Progenitor cell of endocrine pancreas (in vitro differentiated cells): Measurements from ENCODE around the gene PLAC8L1. TPM values are rescaled to one million over a fixed set of nuclear protein-coding genes. Genes with fewer than 3 reads are reported as not detected.

Experiments
- DNase-seq: peaks from one replicate; pipeline ENCODE4 v3.0.0; 2021; ENCODE audit warnings: low spot score; ENCODE audit not compliant: unreplicated experiment
- H3K27ac Mint-ChIP-seq: 2 replicates; pipeline ENCODE4 v1.8.0; 2021; ENCODE audit warnings: mild to moderate bottlenecking, moderate library complexity, mixed read lengths
- H3K27me3 Mint-ChIP-seq: 2 replicates; pipeline ENCODE4 v1.8.0; 2021; ENCODE audit warnings: mixed read lengths
- H3K36me3 Mint-ChIP-seq: 2 replicates; pipeline ENCODE4 v1.8.0; 2022; ENCODE audit warnings: mixed read lengths; ENCODE audit not compliant: insufficient read depth
- H3K4me1 Mint-ChIP-seq: 2 replicates; pipeline ENCODE4 v1.8.0; 2021; ENCODE audit warnings: low read depth, mixed read lengths
- H3K4me3 Mint-ChIP-seq: 2 replicates; pipeline ENCODE4 v1.8.0; 2021; ENCODE audit warnings: low read depth, mild to moderate bottlenecking, moderate library complexity, mixed read lengths
- H3K9me3 Mint-ChIP-seq: 2 replicates; pipeline ENCODE4 v1.8.0; 2021; ENCODE audit warnings: low read depth, mixed read lengths
- total RNA-seq: library from RNA; stranded (reverse); gene quantifications from 2 replicates; pipeline ENCODE4 v1.2.1, GENCODE V29; 2021
- TF ChIP-seq, protein P1 (sequence below): fragments of 200-600 bp; sonication (generic); IDR thresholded peaks from one replicate; pipeline ENCODE4 v1.5.0; 2021; ENCODE audit warnings: antibody characterized with exemption, mild to moderate bottlenecking; ENCODE audit not compliant: unreplicated experiment

The PLAC8L1 gene
- total RNA-seq, 1 donor from 2014 or later, result 2.0 TPM

DNA sequence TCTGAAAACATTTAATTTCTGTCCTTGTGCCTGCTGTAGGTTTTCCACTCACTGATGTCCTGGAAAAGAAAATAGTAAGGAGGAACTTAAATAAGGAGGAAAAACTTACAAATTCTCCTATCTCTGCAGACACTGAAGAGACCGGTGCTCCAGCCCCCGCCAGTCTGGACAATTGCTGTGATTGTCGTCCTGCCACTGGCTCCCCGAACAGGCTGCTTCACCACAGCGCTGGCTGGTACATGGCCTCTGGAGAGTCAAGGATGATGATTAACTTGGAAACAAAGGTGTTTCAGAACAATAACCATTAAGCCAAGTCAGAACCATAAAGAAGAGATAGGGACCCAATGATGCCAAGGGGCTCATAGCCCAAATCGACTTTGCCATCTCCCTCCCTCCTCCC is 7.3 kb downstream of the PLAC8L1 start:
- H3K4me3 Mint-ChIP-seq, result no peak overlapping the region
- DNase-seq, result no peak

DNA sequence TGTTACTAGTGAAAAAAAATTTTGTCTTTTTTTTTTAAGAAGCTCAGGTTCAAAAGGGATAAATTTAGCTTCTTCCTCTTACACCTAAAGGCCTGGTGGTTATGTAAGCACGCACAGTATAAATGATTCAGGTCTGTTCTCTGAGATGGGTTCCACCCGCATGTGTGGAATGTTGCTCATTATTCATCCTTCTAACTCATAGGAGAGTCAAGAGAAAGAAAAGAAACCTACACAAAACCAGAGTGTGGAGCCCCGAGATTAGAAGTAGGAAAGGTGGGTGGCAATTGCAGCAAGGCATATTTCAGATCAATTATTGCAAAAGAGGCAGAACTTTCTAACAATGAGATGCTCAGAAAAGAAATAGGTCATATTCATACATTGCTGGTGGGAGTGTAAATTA is 13.5 kb downstream of the PLAC8L1 start:
- no peaks in the 10 kb centered on the region for H3K4me1 Mint-ChIP-seq
- H3K9me3 Mint-ChIP-seq, result no peaks in the 10 kb centered on the region
- peaks cover 3% of the 10 kb centered on the region for H3K36me3 Mint-ChIP-seq
- TF ChIP-seq, protein P1, sequence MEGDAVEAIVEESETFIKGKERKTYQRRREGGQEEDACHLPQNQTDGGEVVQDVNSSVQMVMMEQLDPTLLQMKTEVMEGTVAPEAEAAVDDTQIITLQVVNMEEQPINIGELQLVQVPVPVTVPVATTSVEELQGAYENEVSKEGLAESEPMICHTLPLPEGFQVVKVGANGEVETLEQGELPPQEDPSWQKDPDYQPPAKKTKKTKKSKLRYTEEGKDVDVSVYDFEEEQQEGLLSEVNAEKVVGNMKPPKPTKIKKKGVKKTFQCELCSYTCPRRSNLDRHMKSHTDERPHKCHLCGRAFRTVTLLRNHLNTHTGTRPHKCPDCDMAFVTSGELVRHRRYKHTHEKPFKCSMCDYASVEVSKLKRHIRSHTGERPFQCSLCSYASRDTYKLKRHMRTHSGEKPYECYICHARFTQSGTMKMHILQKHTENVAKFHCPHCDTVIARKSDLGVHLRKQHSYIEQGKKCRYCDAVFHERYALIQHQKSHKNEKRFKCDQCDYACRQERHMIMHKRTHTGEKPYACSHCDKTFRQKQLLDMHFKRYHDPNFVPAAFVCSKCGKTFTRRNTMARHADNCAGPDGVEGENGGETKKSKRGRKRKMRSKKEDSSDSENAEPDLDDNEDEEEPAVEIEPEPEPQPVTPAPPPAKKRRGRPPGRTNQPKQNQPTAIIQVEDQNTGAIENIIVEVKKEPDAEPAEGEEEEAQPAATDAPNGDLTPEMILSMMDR, result no peak
- DNase-seq, result no peak
- no peak overlapping the region for H3K4me3 Mint-ChIP-seq
- no peaks in the 10 kb centered on the region for H3K27me3 Mint-ChIP-seq
- no peak overlapping the region for H3K27ac Mint-ChIP-seq

More for the DNA sequence above, 7.3 kb downstream of the PLAC8L1 start:
- H3K27ac Mint-ChIP-seq, result no peak overlapping the region
- no peaks in the 10 kb centered on the region for H3K9me3 Mint-ChIP-seq
- no peaks in the 10 kb centered on the region for H3K36me3 Mint-ChIP-seq
- no peaks in the 10 kb centered on the region for H3K27me3 Mint-ChIP-seq
- TF ChIP-seq, protein P1, result no peak
- no peaks in the 10 kb centered on the region for H3K4me1 Mint-ChIP-seq

DNA sequence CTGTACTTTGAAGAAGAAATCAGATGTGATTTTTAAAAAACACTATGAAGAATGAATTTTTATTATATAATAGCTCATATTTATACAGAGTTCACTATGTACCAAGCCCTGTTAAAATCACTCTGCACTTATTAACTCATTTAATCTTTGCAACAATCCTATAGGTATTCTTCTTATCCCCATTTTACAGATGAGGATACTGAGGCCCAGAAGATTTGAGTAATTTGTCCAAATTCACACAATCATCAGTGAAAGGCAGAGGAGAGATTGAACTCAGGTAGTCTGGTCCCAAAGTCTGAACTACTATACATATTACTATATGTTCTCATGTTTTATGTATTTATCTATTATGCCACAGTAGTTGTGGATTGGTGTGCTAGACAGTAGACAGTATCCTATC is 16.1 kb downstream of the PLAC8L1 start:
- H3K9me3 Mint-ChIP-seq, result peaks cover 2% of the 10 kb centered on the region
- DNase-seq, result no peak
- peaks cover 3% of the 10 kb centered on the region for H3K36me3 Mint-ChIP-seq
- H3K27me3 Mint-ChIP-seq, result no peaks in the 10 kb centered on the region
- H3K27ac Mint-ChIP-seq, result no peak overlapping the region
- TF ChIP-seq, protein P1, result no peak
- H3K4me3 Mint-ChIP-seq, result no peak overlapping the region
- no peaks in the 10 kb centered on the region for H3K4me1 Mint-ChIP-seq

DNA sequence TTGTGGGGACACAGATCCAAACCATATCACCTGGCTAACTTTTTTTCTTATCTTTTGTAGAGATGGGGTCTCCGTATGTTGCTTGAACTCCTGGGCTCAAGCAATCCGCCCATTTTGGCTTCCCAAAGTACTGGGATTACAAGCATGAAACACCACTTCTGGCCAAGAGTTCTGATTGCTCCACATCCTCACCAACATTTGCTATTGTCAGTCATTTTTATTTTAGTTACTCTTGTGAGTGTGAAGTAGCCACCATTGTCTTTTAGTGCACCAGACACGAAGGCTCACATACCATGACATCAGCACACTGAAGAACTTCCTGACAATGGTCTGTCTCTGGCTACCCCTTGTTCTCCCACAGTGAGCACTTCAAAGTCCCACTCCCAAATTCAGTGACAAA is 17.3 kb downstream of the PLAC8L1 start:
- no peaks in the 10 kb centered on the region for H3K4me1 Mint-ChIP-seq
- H3K27ac Mint-ChIP-seq, result no peak overlapping the region
- H3K36me3 Mint-ChIP-seq, result peaks cover 3% of the 10 kb centered on the region
- no peak overlapping the region for H3K4me3 Mint-ChIP-seq
- DNase-seq, result no peak
- peaks cover 2% of the 10 kb centered on the region for H3K9me3 Mint-ChIP-seq
- TF ChIP-seq, protein P1, result no peak
- H3K27me3 Mint-ChIP-seq, result no peaks in the 10 kb centered on the region

DNA sequence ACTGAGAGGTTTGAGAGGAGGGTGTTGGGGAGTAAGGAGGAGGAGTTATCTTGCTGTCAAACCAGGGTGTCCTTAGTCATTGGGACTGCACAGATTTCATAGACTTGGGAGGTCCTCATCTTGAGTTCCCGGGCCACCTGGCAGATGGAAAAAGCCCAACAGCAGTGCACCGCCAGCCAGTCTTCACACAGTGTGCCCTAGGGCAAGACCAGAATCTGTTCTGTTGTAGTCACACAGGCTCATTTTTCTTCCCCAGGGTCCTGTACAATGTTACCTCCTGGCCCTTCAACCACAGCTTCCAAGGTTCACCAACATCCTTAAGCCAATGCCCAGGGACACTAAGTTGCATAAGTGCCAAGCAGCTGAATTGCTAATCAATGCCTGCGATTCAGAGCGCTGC is 21.0 kb downstream of the PLAC8L1 start:
- Mint-ChIP-seq H3K27ac (no peak overlapping the region), H3K9me3 (peaks cover 2% of the 10 kb centered on the region), H3K27me3 (no peaks in the 10 kb centered on the region), H3K36me3 (no peaks in the 10 kb centered on the region), H3K4me1 (no peaks in the 10 kb centered on the region), H3K4me3 (no peak overlapping the region)
- no peak for DNase-seq
- TF ChIP-seq, protein P1, result no peak
